CD14-positive monocyte (primary cell): ENCODE results near the gene TBXAS1. TPM values are rescaled to one million over a fixed set of nuclear protein-coding genes. Genes with fewer than 3 reads are reported as not detected.
A peak's percentile ranks its signal among the peaks of the same experiment; 100 is the strongest.

ENCODE experiments used
- DNase-seq, 3 donors: peaks; one replicate each; pipeline ENCODE4 v3.0.0-alpha.2; 2011 to 2022
- H2AFZ ChIP-seq: 2 replicates; pipeline ENCODE4 v1.6.0; 2012; ENCODE audit warnings: mild to moderate bottlenecking, low read depth, low read length, inconsistent platforms; ENCODE audit not compliant: insufficient read depth, poor library complexity, severe bottlenecking
- H3K27ac ChIP-seq, 2 donors: 1 replicate in 1 of 2; 2 replicates in 1 of 2; pipeline ENCODE4 v1.5.1; 2012 to 2013; ENCODE audit warnings: low read length in 2 of 2, control low read depth in 1 of 2, inconsistent platforms in 1 of 2, low read depth in 1 of 2, mild to moderate bottlenecking in 1 of 2
- H3K27me3 ChIP-seq, 2 donors: one replicate each; pipeline versions ENCODE4 v1.6.0 to v1.6.1; 2011 to 2013; ENCODE audit warnings: low read length in 2 of 2; ENCODE audit not compliant: control insufficient read depth in 2 of 2, insufficient read depth in 2 of 2
- H3K36me3 ChIP-seq, 2 donors: replicated peaks in 1 of 2; 1 replicate in 1 of 2; 2 replicates in 1 of 2; pipeline versions ENCODE4 v1.5.1 to v1.6.1; 2012 to 2013; ENCODE audit warnings: low read length in 2 of 2, control low read depth in 1 of 2, inconsistent platforms in 1 of 2, mild to moderate bottlenecking in 1 of 2; ENCODE audit not compliant: insufficient read depth in 2 of 2, control insufficient read depth in 1 of 2
- H3K4me1 ChIP-seq, 2 donors: 1 replicate in 1 of 2; 2 replicates in 1 of 2; pipeline versions ENCODE4 v1.5.1 to v1.6.1; 2012 to 2013; ENCODE audit warnings: low read length in 2 of 2, control low read depth in 1 of 2, inconsistent platforms in 1 of 2, mild to moderate bottlenecking in 1 of 2, moderate library complexity in 1 of 2; ENCODE audit not compliant: insufficient read depth in 2 of 2, control insufficient read depth in 1 of 2
- H3K4me2 ChIP-seq: replicated peaks from 2 replicates; pipeline ENCODE3; 2012; ENCODE audit warnings: low read length, moderate library complexity, mild to moderate bottlenecking; ENCODE audit not compliant: poor library complexity, severe bottlenecking; ENCODE audit errors: extremely low read depth
- H3K4me3 ChIP-seq, 3 experiments: fragments of 200-600 bp in 1 of 3; sonication (generic) in 1 of 3; replicated peaks in 1 of 3; 1 replicate in 2 of 3; 2 replicates in 1 of 3; pipeline ENCODE4 v1.5.1; 2011 to 2013; ENCODE audit warnings: low read length in 3 of 3, mild to moderate bottlenecking in 3 of 3, control low read depth in 2 of 3, low read depth in 2 of 3, inconsistent platforms in 1 of 3, moderate library complexity in 1 of 3
- H3K79me2 ChIP-seq: 2 replicates; pipeline ENCODE4 v1.6.0; 2012; ENCODE audit warnings: mild to moderate bottlenecking, control low read depth, inconsistent platforms, low read length, moderate library complexity; ENCODE audit not compliant: insufficient read depth
- H3K9ac ChIP-seq: 2 replicates; pipeline ENCODE4 v1.6.0; 2017; ENCODE audit warnings: low read length, mild to moderate bottlenecking; ENCODE audit not compliant: insufficient read depth, poor library complexity, severe bottlenecking
- H3K9me3 ChIP-seq, 2 donors: replicated peaks in 1 of 2; 1 replicate in 1 of 2; 2 replicates in 1 of 2; pipeline versions ENCODE4 v1.5.1 to v1.6.1; 2012 to 2013; ENCODE audit warnings: low read length in 2 of 2, control low read depth in 1 of 2; ENCODE audit not compliant: control insufficient read depth in 1 of 2, insufficient read depth in 1 of 2
- H4K20me1 ChIP-seq: 2 replicates; pipeline ENCODE4 v1.6.0; 2012; ENCODE audit warnings: mild to moderate bottlenecking, low read length, control low read depth, moderate library complexity; ENCODE audit not compliant: insufficient read depth
- H3K27ac Mint-ChIP-seq, 7 donors: one replicate each; pipeline ENCODE4 v1.8.0; 2020; ENCODE audit warnings: mild to moderate bottlenecking in 7 of 7, mixed read lengths in 7 of 7, moderate library complexity in 6 of 7, inconsistent platforms in 2 of 7
- H3K27me3 Mint-ChIP-seq, 3 donors: one replicate each; pipeline ENCODE4 v1.8.0; 2021 to 2022; ENCODE audit warnings: low read depth in 3 of 3, mild to moderate bottlenecking in 3 of 3, mixed read lengths in 3 of 3, moderate library complexity in 3 of 3, inconsistent platforms in 1 of 3
- H3K36me3 Mint-ChIP-seq, 2 donors: one replicate each; pipeline ENCODE4 v1.8.0; 2020; ENCODE audit warnings: mixed read lengths in 2 of 2, inconsistent platforms in 1 of 2, mild to moderate bottlenecking in 1 of 2
- H3K4me1 Mint-ChIP-seq: one replicate; pipeline ENCODE4 v1.8.0; 2020; ENCODE audit warnings: mild to moderate bottlenecking, mixed read lengths
- H3K4me3 Mint-ChIP-seq, 2 donors: one replicate each; pipeline ENCODE4 v1.8.0; 2020; ENCODE audit warnings: mild to moderate bottlenecking in 2 of 2, mixed read lengths in 2 of 2, moderate library complexity in 1 of 2
- H3K9me3 Mint-ChIP-seq, 7 donors: one replicate each; pipeline ENCODE4 v1.8.0; 2020 to 2022; ENCODE audit warnings: mixed read lengths in 7 of 7, mild to moderate bottlenecking in 6 of 7, moderate library complexity in 6 of 7, inconsistent platforms in 2 of 7
- CTCF ChIP-seq: fragments of 200-600 bp; IDR thresholded peaks from one replicate; pipeline ENCODE4 v1.8.0; 2022; ENCODE audit warnings: antibody characterized with exemption, mild to moderate bottlenecking
- WGBS: methylation state at CpG from one replicate; pipeline ENCODE4 v1.1.5; 2013; ENCODE audit warnings: missing lambda C conversion rate; ENCODE audit not compliant: insufficient coverage; 5-methylcytosine and 5-hydroxymethylcytosine counted together
- intact Hi-C, 2 donors: fragments of 100-400 bp; cut with micrococcal nuclease; formaldehyde crosslinking; loops; one replicate each; pipeline versions ENCODE4 v1.15.0 to v1.15.1; 2023
- polyA plus RNA-seq, 3 donors: library from polyadenylated mRNA; depleted of rRNA in 1 of 3; unstranded in 2 of 3; stranded (reverse) in 1 of 3; fragments of 300-500 nt in 2 of 3; fragments of >200 nt in 1 of 3; fragmentation: Illumina TruSeq in 2 of 3; gene quantifications; 1 replicate in 2 of 3; 2 replicates in 1 of 3; pipeline ENCODE4 v1.2.3, GENCODE V29; 2012 to 2021

TBXAS1 gene
- polyA plus RNA-seq, 3 donors, result 289 to 335 (median 298) TPM

- Histone ChIP-seq H3K4me3 (no peak overlapping the region), H3K4me1 (peaks cover 8 to 11% of the 10 kb centered on the region in 2 donors), H3K27me3 (no peaks in the 10 kb centered on the region), H3K36me3 (peaks cover 58 to 83% of the 10 kb centered on the region in 2 donors), H2AFZ (no peak overlapping the region), H3K9me3 (no peaks in the 10 kb centered on the region), H3K27ac (no peak overlapping the region), H4K20me1 (peaks cover 100% of the 10 kb centered on the region), H3K4me2 (no peak overlapping the region), H3K9ac (no peak overlapping the region), H3K79me2 (no peaks in the 10 kb centered on the region)
- peaks cover 21% of the 10 kb centered on the region for H3K4me1 Mint-ChIP-seq
- peaks cover 0 to 3% (median 1%) of the 10 kb centered on the region in 3 donors for H3K27me3 Mint-ChIP-seq
- no peak for DNase-seq
- H3K4me3 Mint-ChIP-seq, result no peak overlapping the region
- intact Hi-C loops, result no loop called here
- H3K36me3 Mint-ChIP-seq, result peaks cover 61 to 83% of the 10 kb centered on the region in 2 donors
- WGBS, result 100% methylated on average over 2 of the region's 6 CpGs
- no peak for TF ChIP-seq CTCF
- peak overlapping the region in 4 of 7 donors; percentile 8 to 81 (median 30) for H3K27ac Mint-ChIP-seq
- H3K9me3 Mint-ChIP-seq, result peaks cover 0 to 2% (median 0%) of the 10 kb centered on the region in 7 donors
Observed at GRCh38 chr7:139991911-139992310, 162.8 kb downstream of the TBXAS1 start.

GRCh38 chr7:139992353-139993044 lies 163.4 kb downstream of the TBXAS1 start:
- DNase-seq, result no peak
- Histone ChIP-seq H3K79me2 (no peaks in the 10 kb centered on the region), H4K20me1 (peaks cover 100% of the 10 kb centered on the region), H3K27me3 (no peaks in the 10 kb centered on the region), H3K9ac (no peak overlapping the region), H3K4me1 (peaks cover 8 to 11% of the 10 kb centered on the region in 2 donors), H2AFZ (no peak overlapping the region), H3K9me3 (no peaks in the 10 kb centered on the region), H3K4me3 (no peak overlapping the region), H3K27ac (peak overlapping the region in 1 of 2 donors; percentile 22), H3K36me3 (peaks cover 56 to 83% of the 10 kb centered on the region in 2 donors), H3K4me2 (no peak overlapping the region)
- 77% methylated on average over 7 of the region's 14 CpGs for WGBS
- intact Hi-C loops, result no loop called here
- Mint-ChIP-seq H3K27ac (peak overlapping the region in 5 of 7 donors; percentile 15 to 81 (median 46)), H3K36me3 (peaks cover 62 to 83% of the 10 kb centered on the region in 2 donors), H3K27me3 (peaks cover 0 to 3% (median 1%) of the 10 kb centered on the region in 3 donors), H3K9me3 (peaks cover 0 to 2% (median 0%) of the 10 kb centered on the region in 7 donors), H3K4me3 (no peak overlapping the region), H3K4me1 (peaks cover 21% of the 10 kb centered on the region)
- TF ChIP-seq CTCF, result no peak
